ENCODE measurements around the gene CBX1. TPM values are rescaled to one million over a fixed set of nuclear protein-coding genes. Genes with fewer than 3 reads are reported as not detected.

CBX1 gene
- total and polyA plus RNA-seq, 5 donors, result 29.2 to 37.9 (median 33.2) TPM

GRCh38 chr17:48051283-48051682 lies 50.0 kb downstream of the CBX1 start:
- 43% methylated on average over 10 of the region's 10 CpGs for WGBS
- ATAC-seq (no peak), DNase-seq (peak in 2 of 3 donors; percentile 69 to 75)
- Histone ChIP-seq H3K4me3 (ENCODE audit: low read length) (peak overlapping the region; percentile 71), H3K9me3 (ENCODE audit: control insufficient read depth, low read length) (no peaks in the 10 kb centered on the region), H3K27ac (ENCODE audit: low read length) (peak overlapping the region; percentile 90), H3K4me1 (ENCODE audit: control insufficient read depth, insufficient read depth, low read length) (peaks cover 25% of the 10 kb centered on the region), H3K27me3 (ENCODE audit: control insufficient read depth, insufficient read depth) (no peaks in the 10 kb centered on the region)
- intact Hi-C loops (cut with DNase I), result no loop called here

- Histone ChIP-seq H3K4me3 (ENCODE audit: low read length) (peak overlapping the region; percentile 71), H3K9me3 (ENCODE audit: control insufficient read depth, low read length) (no peaks in the 10 kb centered on the region), H3K27me3 (ENCODE audit: control insufficient read depth, insufficient read depth) (no peaks in the 10 kb centered on the region), H3K4me1 (ENCODE audit: control insufficient read depth, insufficient read depth, low read length) (peaks cover 23% of the 10 kb centered on the region), H3K27ac (ENCODE audit: low read length) (peak overlapping the region; percentile 100)
- intact Hi-C loops (cut with DNase I), result no loop called here
- peak; percentile 93 to 97 (median 97) for DNase-seq
- ATAC-seq, result peak; percentile 85 to 87
- WGBS, result under 1% methylated on average over 53 of the region's 53 CpGs
These were observed 52.7 kb downstream of the CBX1 start for GRCh38 chr17:48048384-48049126.

- ATAC-seq, result peak; percentile 94
- DNase-seq, result peak; percentile 99 to 100 (median 99)
- intact Hi-C loops (cut with DNase I), result no loop called here
- H3K4me1 ChIP-seq (ENCODE audit: control insufficient read depth, insufficient read depth, low read length), result peaks cover 22% of the 10 kb centered on the region
- peak within 1 kb of the TSS; percentile 71 for H3K4me3 ChIP-seq (ENCODE audit: low read length)
- under 1% methylated on average over 47 of the region's 47 CpGs for WGBS
- H3K27ac ChIP-seq (ENCODE audit: low read length), result peak within 1 kb of the TSS; percentile 100
- no peaks in the 10 kb centered on the region for H3K9me3 ChIP-seq (ENCODE audit: control insufficient read depth, low read length)
- no peaks in the 10 kb centered on the region for H3K27me3 ChIP-seq (ENCODE audit: control insufficient read depth, insufficient read depth)
These were observed 53.4 kb downstream of the CBX1 start, which contains the start of gene NFE2L1 for GRCh38 chr17:48047741-48048383. NFE2L1 (plus strand) TSS chr17:48048359; CDS start chr17:48051119, 2,760 bp downstream.

GRCh38 chr17:48047113-48047740 lies 54.1 kb downstream of the CBX1 start:
- intact Hi-C loops (cut with DNase I), result no loop called here
- Histone ChIP-seq H3K9me3 (ENCODE audit: control insufficient read depth, low read length) (no peaks in the 10 kb centered on the region), H3K4me1 (ENCODE audit: control insufficient read depth, insufficient read depth, low read length) (peaks cover 16% of the 10 kb centered on the region), H3K27ac (ENCODE audit: low read length) (peak overlapping the region; percentile 98), H3K4me3 (ENCODE audit: low read length) (peak overlapping the region; percentile 62), H3K27me3 (ENCODE audit: control insufficient read depth, insufficient read depth) (no peaks in the 10 kb centered on the region)
- peak in 1 of 3 donors; percentile 29 for DNase-seq
- 6% methylated on average over 26 of the region's 26 CpGs for WGBS
- ATAC-seq, result no peak

GRCh38 chr17:48046296-48046695 lies 55.0 kb downstream of the CBX1 start:
- Histone ChIP-seq H3K4me1 (ENCODE audit: control insufficient read depth, insufficient read depth, low read length) (peaks cover 12% of the 10 kb centered on the region), H3K27ac (ENCODE audit: low read length) (no peak overlapping the region), H3K9me3 (ENCODE audit: control insufficient read depth, low read length) (no peaks in the 10 kb centered on the region), H3K4me3 (ENCODE audit: low read length) (no peak overlapping the region), H3K27me3 (ENCODE audit: control insufficient read depth, insufficient read depth) (no peaks in the 10 kb centered on the region)
- 90% methylated on average over 7 of the region's 7 CpGs for WGBS
- ATAC-seq, result no peak
- intact Hi-C loops (cut with DNase I), result no loop called here
- DNase-seq, result no peak

GRCh38 chr17:48045316-48046001 lies 55.8 kb downstream of the CBX1 start:
- peak in 2 of 3 donors; percentile 73 to 74 for DNase-seq
- intact Hi-C loops (cut with DNase I), result no loop called here
- 41% methylated on average over 8 of the region's 8 CpGs for WGBS

GRCh38 chr17:48044851-48045250 lies 56.4 kb downstream of the CBX1 start:
- 84% methylated on average over 4 of the region's 4 CpGs for WGBS
- peaks cover 6% of the 10 kb centered on the region for H3K4me1 ChIP-seq (ENCODE audit: control insufficient read depth, insufficient read depth, low read length)
- no peak overlapping the region for H3K4me3 ChIP-seq (ENCODE audit: low read length)
- no peak for DNase-seq
- H3K9me3 ChIP-seq (ENCODE audit: control insufficient read depth, low read length), result no peaks in the 10 kb centered on the region
- ATAC-seq, result no peak
- H3K27me3 ChIP-seq (ENCODE audit: control insufficient read depth, insufficient read depth), result no peaks in the 10 kb centered on the region
- H3K27ac ChIP-seq (ENCODE audit: low read length), result no peak overlapping the region
- intact Hi-C loops (cut with DNase I), result no loop called here

More at GRCh38 chr17:48045316-48046001, 55.8 kb downstream of the CBX1 start:
- H3K4me3 ChIP-seq (ENCODE audit: low read length), result no peak overlapping the region
- no peaks in the 10 kb centered on the region for H3K9me3 ChIP-seq (ENCODE audit: control insufficient read depth, low read length)
- H3K27ac ChIP-seq (ENCODE audit: low read length), result peak overlapping the region; percentile 12
- no peak for ATAC-seq
- no peaks in the 10 kb centered on the region for H3K27me3 ChIP-seq (ENCODE audit: control insufficient read depth, insufficient read depth)
- peaks cover 6% of the 10 kb centered on the region for H3K4me1 ChIP-seq (ENCODE audit: control insufficient read depth, insufficient read depth, low read length)

GRCh38 chr17:48043176-48043575 lies 58.1 kb downstream of the CBX1 start:
- intact Hi-C loops (cut with DNase I), result no loop called here
- H3K9me3 ChIP-seq (ENCODE audit: control insufficient read depth, low read length), result no peaks in the 10 kb centered on the region
- 73% methylated on average over 2 of the region's 2 CpGs for WGBS

GRCh38 chr17:48038687-48039086 lies 62.6 kb downstream of the CBX1 start:
- no peak overlapping the region for H3K27ac ChIP-seq (ENCODE audit: low read length)
- 91% methylated on average over 2 of the region's 2 CpGs for WGBS
- no peaks in the 10 kb centered on the region for H3K4me1 ChIP-seq (ENCODE audit: control insufficient read depth, insufficient read depth, low read length)
- H3K4me3 ChIP-seq (ENCODE audit: low read length), result no peak overlapping the region
- DNase-seq (no peak), ATAC-seq (no peak)
- H3K9me3 ChIP-seq (ENCODE audit: control insufficient read depth, low read length), result no peaks in the 10 kb centered on the region
- intact Hi-C loops (cut with DNase I), result no loop called here
- no peaks in the 10 kb centered on the region for H3K27me3 ChIP-seq (ENCODE audit: control insufficient read depth, insufficient read depth)

More at GRCh38 chr17:48043176-48043575, 58.1 kb downstream of the CBX1 start:
- Histone ChIP-seq H3K27me3 (ENCODE audit: control insufficient read depth, insufficient read depth) (no peaks in the 10 kb centered on the region), H3K27ac (ENCODE audit: low read length) (no peak overlapping the region), H3K4me1 (ENCODE audit: control insufficient read depth, insufficient read depth, low read length) (peaks cover 6% of the 10 kb centered on the region), H3K4me3 (ENCODE audit: low read length) (no peak overlapping the region)
- DNase-seq (no peak), ATAC-seq (no peak)

- ATAC-seq (peak; percentile 18 to 25), DNase-seq (no peak)
- WGBS, result 7% methylated on average over 19 of the region's 19 CpGs
- Histone ChIP-seq H3K4me1 (ENCODE audit: control insufficient read depth, insufficient read depth, low read length) (no peaks in the 10 kb centered on the region), H3K4me3 (ENCODE audit: low read length) (peak overlapping the region; percentile 76), H3K27me3 (ENCODE audit: control insufficient read depth, insufficient read depth) (no peaks in the 10 kb centered on the region), H3K27ac (ENCODE audit: low read length) (no peak overlapping the region), H3K9me3 (ENCODE audit: control insufficient read depth, low read length) (no peaks in the 10 kb centered on the region)
- intact Hi-C loops (cut with DNase I), result no loop called here
These were observed 63.4 kb downstream of the CBX1 start for GRCh38 chr17:48037838-48038323.

All from right cardiac atrium (tissue), 5 donors.